HG03064 (cell line): ENCODE data around the gene ZGLP1.

Source experiments
- ATAC-seq: cut with Tn5 transposase; IDR thresholded peaks from one replicate; pipeline ENCODE4 v1.9.1; 2021; ENCODE audit warnings: low read depth; ENCODE audit not compliant: unreplicated experiment

The ZGLP1 gene

GRCh38 chr19:10255358-10255757 lies 54.3 kb downstream of the ZGLP1 start:
- ATAC-seq, result no peak
